PFSK-1 (cell line): Measurements from ENCODE around the gene ZGPAT. TPM values are rescaled to one million over a fixed set of nuclear protein-coding genes. Genes with fewer than 3 reads are reported as not detected.

Experiments
- FOXP2 ChIP-seq: optimal IDR thresholded peaks from 2 replicates; pipeline ENCODE3; 2011; ENCODE audit warnings: borderline replicate concordance, control low read depth, inconsistent platforms; ENCODE audit not compliant: insufficient read depth; ENCODE audit errors: extremely low read length, extremely low read depth
- POLR2AphosphoS5 ChIP-seq: IDR thresholded peaks from 2 replicates; pipeline ENCODE4 v1.6.1; 2012; ENCODE audit warnings: low read depth, mild to moderate bottlenecking, control low read depth, low read length, moderate library complexity
- REST ChIP-seq, 2 experiments: IDR thresholded peaks; 2 replicates each; pipeline versions ENCODE4 v1.6.1 to v1.8.0; 2011 to 2012; ENCODE audit warnings: low read depth in 2 of 2, low read length in 2 of 2, control low read depth in 1 of 2, inconsistent platforms in 1 of 2, mild to moderate bottlenecking in 1 of 2, moderate library complexity in 1 of 2; ENCODE audit not compliant: insufficient read depth in 1 of 2
- SIN3A ChIP-seq: IDR thresholded peaks from 2 replicates; pipeline ENCODE4 v1.6.1; 2012; ENCODE audit warnings: mild to moderate bottlenecking, low read length, moderate library complexity, borderline replicate concordance; ENCODE audit not compliant: insufficient read depth
- TAF1 ChIP-seq: IDR thresholded peaks from 2 replicates; pipeline ENCODE4 v1.6.1; 2012; ENCODE audit warnings: low read length, control low read depth, borderline replicate concordance; ENCODE audit not compliant: insufficient read depth
- polyA plus RNA-seq: library from polyadenylated mRNA; unstranded; fragments of >200 nt; gene quantifications from one replicate; pipeline ENCODE4 v1.2.1, GENCODE V29; 2012; ENCODE audit warnings: low read depth, missing spikeins; ENCODE audit not compliant: insufficient read length

ZGPAT gene
- polyA plus RNA-seq, result 47.1 TPM

GRCh38 chr20:63707558-63708300 is at the start of gene ZGPAT, which contains the start of gene ARFRP1:
Gene ZGPAT (plus strand): TSS chr20:63708039. CDS start chr20:63708581, 542 bp downstream.
Gene ARFRP1 (minus strand): TSS chr20:63707976. CDS start chr20:63707091, 885 bp downstream.
- TF ChIP-seq REST (IDR thresholded peaks at IDR 0.05; ENCODE audit: insufficient read depth in 1 of 2, low read depth in 2 of 2, low read length in 2 of 2) (peak in 1 of 2 experiments; percentile 44; a peak in 1 of 4 replicates), FOXP2 (no peak), POLR2AphosphoS5 (peak; percentile 49; the same call in 1 of the 2 replicates), TAF1 (peak; percentile 86), SIN3A (peak; percentile 45)

GRCh38 chr20:63658749-63659187 is 49.1 kb upstream of the ZGPAT start:
- TF ChIP-seq TAF1, result no peak
- no peak for TF ChIP-seq FOXP2

- TF ChIP-seq REST (IDR thresholded peaks at IDR 0.05; ENCODE audit: insufficient read depth in 1 of 2, low read depth in 2 of 2, low read length in 2 of 2) (no peak), SIN3A (no peak), POLR2AphosphoS5 (no peak), TAF1 (no peak), FOXP2 (no peak)
These were observed 48.5 kb upstream of the ZGPAT start for GRCh38 chr20:63659370-63659769.

- no peak for TF ChIP-seq FOXP2
- TF ChIP-seq SIN3A, result no peak
- no peak for TF ChIP-seq POLR2AphosphoS5
- no peak for TF ChIP-seq REST (IDR thresholded peaks at IDR 0.05; ENCODE audit: insufficient read depth in 1 of 2, low read depth in 2 of 2, low read length in 2 of 2)
- TF ChIP-seq TAF1, result no peak
These were observed 47.2 kb upstream of the ZGPAT start for GRCh38 chr20:63660622-63661021.

GRCh38 chr20:63661108-63661507 is 46.7 kb upstream of the ZGPAT start:
- TF ChIP-seq TAF1 (no peak), FOXP2 (no peak), REST (IDR thresholded peaks at IDR 0.05; ENCODE audit: insufficient read depth in 1 of 2, low read depth in 2 of 2, low read length in 2 of 2) (no peak), SIN3A (no peak), POLR2AphosphoS5 (no peak)
